Astrocyte of the spinal cord (primary cell): ENCODE results near the gene CFAP126.
"Not testable (repeated sequence)": the region's sequence is repeated elsewhere in the genome, so short reads cannot be mapped to it uniquely, and the experiment has no call there.

Experiments used
- DNase-seq: peaks from one replicate; pipeline ENCODE4 v3.0.0; 2011; ENCODE audit warnings: low read depth, low spot score
- H3K4me3 ChIP-seq: 2 replicates; pipeline ENCODE4 v1.5.1; 2011; ENCODE audit warnings: low read depth, mild to moderate bottlenecking, low read length, moderate library complexity
- CTCF ChIP-seq: IDR thresholded peaks from 2 replicates; pipeline ENCODE4 v1.5.1; 2012; ENCODE audit warnings: low read depth, mild to moderate bottlenecking, low read length, inconsistent platforms
- in situ Hi-C: cut with HindIII; loops from 2 replicates; pipeline ENCODE4 v1.10.0; 2017; ENCODE audit warnings: low sequenced_read_pairs

CFAP126 gene

DNA sequence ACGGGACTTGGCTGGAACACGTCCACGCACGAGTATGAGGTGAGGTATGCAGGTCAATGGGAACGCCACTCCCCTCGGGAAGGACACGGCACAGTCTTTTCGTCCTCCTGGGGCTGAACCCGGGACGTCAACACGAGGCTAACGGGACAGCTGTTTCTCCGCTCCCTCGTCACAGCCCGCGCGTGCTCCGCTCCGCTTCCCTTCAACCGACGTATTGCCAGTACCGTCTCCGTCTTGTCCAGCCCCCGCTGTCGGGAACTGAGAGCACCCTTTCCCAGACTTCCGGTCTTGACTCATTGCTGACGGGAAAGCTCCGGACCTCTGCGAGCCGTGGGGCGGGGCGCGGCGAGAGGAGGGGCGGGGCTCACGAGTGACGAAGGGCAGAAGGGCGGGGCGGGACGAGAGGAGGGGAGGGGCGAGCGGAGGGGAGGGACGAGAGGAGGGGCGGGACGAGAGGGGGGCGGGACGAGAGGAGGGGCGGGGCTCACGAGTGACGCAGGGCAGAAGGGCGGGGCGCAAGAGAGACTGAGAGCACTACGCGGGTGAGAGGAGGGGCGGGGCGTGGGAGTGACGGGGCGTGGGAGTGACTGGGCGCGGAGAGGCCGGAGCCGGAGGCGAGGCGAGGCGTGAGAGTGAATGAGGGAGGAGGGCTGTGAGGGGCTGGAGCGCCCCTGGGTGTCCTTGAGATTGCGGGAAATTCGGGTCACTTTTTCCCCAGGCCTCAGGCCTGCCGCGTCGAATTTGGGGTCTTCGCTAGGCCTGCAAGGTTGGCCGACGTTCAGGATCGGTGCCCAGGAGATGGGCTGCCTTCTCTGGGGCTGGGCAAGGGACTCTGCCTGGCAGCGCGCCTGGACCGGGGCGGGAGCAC is 22.2 kb upstream of the CFAP126 start:
- DNase-seq: peak; percentile 98
- peak overlapping the region; percentile 76 for H3K4me3 ChIP-seq
- in situ Hi-C loops: no loop called here
- no peak for TF ChIP-seq CTCF

DNA sequence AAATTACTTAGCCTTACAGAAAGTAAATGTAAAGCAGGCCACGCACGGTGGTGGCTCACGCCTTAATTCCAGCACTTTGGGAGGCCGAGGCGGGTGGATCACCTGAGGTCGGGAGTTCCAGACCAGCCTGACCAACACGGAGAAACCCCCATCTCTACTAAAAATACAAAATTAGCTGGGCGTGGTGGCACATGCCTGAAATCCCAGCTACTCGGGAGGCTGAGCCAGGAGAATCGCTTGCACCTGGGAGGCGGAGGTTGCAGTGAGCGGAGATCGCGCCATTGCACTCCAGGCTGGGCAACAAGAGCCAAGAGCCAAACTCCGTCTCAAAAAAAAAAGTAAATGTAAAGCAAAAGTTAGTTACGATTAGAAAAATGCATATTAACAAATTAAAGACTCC is 21.5 kb upstream of the CFAP126 start:
- DNase-seq, in situ Hi-C loops: not testable (repeated sequence)

GRCh38 chr1:161388639-161389038 is 21.0 kb upstream of the CFAP126 start:
- no peak for DNase-seq
- no peak for TF ChIP-seq CTCF
- in situ Hi-C loops: no loop called here
- H3K4me3 ChIP-seq: no peak overlapping the region

More for the DNA sequence above, 21.5 kb upstream of the CFAP126 start:
- peak overlapping the region; percentile 56 for H3K4me3 ChIP-seq

DNA sequence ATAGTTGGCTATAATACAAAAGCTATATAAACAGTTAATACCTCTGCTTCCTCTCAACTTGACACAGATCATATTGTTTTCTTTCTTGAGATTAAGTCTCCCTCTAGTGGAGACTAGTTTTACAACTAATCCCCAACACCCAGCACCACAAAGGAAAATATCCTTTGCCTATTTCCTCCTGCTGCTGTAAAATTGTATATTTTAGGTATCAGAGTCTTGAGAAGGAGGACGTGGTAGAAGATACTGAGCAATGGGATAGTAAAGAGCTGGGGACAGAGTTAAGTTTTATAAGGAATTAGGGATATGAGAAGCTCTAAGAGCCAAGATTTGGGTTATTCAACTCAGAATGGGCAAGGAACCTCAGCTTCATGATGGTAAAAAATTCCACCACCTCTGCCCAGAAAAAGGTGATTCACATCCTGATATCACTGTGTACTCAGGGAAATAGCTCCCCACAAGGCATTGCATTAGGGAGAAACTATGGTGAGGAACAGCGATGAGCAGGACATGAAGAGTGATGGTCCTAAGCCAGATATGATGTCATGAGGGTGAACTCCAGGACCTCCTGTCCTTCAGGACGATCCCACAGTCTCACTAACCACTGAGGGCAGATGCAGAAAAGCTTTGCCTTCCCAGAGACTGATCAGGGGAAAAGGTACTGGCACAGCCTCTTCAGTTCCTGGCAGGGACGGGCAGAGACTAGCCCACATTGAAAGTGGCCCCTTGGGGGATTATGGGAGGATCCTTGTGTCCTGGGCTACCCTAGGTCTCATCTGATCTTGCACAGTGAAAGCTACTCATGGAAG is 14.7 kb upstream of the CFAP126 start:
- in situ Hi-C loops: no loop called here
- TF ChIP-seq CTCF: peak; percentile 64
- peak; percentile 85 for DNase-seq
- H3K4me3 ChIP-seq: no peak overlapping the region

GRCh38 chr1:161381707-161382106 is 14.0 kb upstream of the CFAP126 start:
- TF ChIP-seq CTCF: no peak
- DNase-seq: no peak
- in situ Hi-C loops: no loop called here
- H3K4me3 ChIP-seq: no peak overlapping the region

DNA sequence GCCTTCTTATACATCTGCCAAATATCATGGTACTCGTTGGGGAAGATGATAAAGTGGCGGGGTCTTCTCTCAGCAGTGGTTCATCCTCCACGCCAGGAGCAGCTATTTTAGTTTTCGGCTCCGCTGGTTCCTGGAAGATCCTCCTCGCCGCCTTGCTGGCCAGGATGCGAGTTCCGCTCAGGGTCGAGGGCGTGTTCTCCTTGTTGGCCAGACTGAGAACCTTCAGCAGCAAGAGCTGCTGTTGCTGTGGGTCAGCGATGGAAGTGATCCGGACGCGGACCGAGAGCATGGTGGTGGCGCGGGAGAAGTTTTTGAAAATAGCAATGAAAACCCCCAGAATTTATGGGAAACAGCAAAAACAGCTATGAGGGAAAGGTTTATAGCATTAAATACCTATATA is 11.4 kb upstream of the CFAP126 start:
- TF ChIP-seq CTCF: no peak
- no peak for DNase-seq
- in situ Hi-C loops: no loop called here
- H3K4me3 ChIP-seq: no peak overlapping the region

DNA sequence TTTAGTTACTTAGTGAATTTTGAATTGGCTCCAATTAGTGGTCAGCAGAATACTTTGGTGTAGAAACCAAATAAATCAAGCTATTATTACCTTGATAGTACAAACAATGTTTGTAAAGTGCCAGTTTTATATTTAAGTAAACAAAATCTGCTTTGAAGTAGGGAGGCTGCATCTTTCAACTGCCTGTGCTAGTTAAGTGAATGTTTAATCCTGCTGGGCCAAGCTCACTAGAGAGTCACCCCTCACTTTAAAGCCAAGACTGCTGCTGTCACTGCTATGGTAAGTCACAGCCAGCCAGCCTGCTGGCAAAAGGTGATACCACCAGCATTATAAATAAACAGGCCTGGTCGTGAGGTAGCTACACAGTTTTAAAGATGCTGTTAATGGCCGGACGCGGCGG is 10.3 kb upstream of the CFAP126 start:
- DNase-seq: no peak
- no peak for TF ChIP-seq CTCF
- no peak overlapping the region for H3K4me3 ChIP-seq
- in situ Hi-C loops: no loop called here
